RKO (cell line): ENCODE measurements around the gene TAF6.

ENCODE experiments used
- DNase-seq: peaks from one replicate; pipeline ENCODE4 v3.0.0-alpha.2; 2016; ENCODE audit warnings: low spot score

Gene TAF6

GRCh38 chr7:100065452-100066186 lies 53.5 kb downstream of the TAF6 start:
- DNase-seq, result no peak

GRCh38 chr7:100064162-100064561 lies 55.0 kb downstream of the TAF6 start:
- no peak for DNase-seq

DNA sequence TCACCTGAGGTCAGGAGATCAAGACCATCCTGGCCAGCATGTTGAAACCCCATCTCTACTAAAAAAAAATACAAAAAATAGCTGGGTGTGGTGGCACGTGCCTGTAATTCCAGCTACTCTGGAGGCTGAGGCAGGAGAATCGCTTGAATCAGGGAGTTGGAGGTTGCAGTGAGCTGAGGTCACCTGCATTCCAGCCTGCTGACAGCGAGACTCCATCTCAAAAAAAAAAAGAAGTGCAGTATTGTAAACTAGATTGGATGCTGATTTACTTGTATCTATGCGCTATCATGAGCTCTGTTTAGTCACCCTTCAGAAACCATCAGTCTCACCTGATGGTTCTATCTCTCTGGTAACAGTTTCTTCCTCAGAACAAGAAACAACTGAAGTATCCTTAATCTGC lies 55.8 kb downstream of the TAF6 start:
- no peak for DNase-seq

DNA sequence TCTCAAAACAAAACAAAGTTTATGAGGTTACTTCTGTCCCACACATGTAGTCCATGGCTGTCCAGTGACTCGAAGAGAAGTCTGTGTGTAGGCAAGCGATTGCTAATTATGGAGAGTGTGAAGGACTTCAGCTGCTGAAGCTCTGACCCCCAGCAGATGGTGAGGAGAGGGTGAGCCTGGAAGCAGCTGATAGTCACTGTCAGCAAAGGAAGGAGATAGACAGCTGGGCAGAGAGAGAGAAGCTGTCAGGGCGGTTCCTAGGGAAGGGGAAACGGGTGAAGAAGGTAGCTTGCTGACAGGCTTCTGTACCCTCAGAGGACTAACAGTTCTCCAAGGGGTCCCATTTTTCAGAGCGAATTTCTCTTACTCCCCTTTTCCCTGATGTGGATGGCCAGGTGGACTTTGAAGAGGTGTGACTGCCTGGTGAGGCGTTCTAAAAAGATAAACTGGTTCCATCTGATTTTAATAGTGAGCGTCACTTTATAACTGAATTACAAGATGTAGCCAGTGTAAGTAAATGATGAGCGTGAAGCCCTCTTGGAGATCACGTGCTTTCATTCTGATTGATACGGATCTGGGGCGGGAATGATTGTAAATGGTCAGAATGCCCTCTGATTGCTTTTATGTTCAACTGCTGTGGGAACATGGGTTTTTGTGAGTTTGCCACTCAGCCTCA lies 57.5 kb downstream of the TAF6 start:
- DNase-seq, result no peak

DNA sequence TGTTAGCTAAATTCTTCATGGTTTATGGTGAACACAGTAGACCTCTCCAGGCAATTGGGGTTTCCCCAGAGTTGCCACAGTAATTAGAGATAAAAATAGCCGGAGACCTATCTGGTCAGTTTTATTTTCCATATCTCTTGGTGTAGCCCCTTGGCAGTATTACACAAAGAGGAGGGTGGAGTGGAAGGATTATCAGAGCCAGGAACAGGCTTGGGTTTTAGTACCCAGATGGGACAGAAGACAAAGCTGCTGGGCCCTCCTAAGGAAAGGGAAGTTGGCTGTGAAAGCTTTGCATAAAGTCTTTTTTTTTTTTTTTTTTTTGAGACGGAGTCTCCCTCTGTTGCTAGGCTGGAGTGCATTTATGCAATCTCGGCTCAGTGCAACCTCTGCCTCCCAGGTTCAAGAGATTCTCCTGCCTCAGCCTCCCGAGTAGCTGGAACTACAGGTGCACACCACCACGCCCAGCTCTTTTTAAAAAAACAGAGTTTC lies 59.9 kb downstream of the TAF6 start:
- no peak for DNase-seq
